ENCODE results near the gene ASB9. TPM values are rescaled to one million over a fixed set of nuclear protein-coding genes. Genes with fewer than 3 reads are reported as not detected.

The ASB9 gene
- total RNA-seq, 1 experiment from 2014 or later = 5.7 TPM

DNA sequence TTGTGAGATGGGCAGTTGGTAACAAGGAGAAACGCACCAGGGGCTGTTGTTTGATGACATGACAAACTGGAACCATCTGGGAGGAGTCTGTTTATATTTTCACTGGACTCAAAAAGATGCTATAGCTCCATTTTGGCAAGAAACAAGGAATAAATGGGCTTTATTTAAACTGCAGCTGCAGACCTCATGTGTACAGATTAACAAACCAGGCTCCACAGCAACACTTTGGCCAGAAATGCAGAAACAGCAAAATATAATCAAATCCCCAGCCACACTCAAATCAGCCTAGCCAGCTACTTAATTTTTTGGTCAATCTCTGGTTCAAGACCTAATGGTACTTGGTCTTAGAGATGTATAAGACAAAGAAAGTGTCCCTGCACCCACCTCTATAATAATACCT lies 52.7 kb downstream of the ASB9 start:
- ChIA-PET CTCF (no interaction called here), POLR2A (ENCODE audit: unreplicated experiment) (interaction anchor here (0.7 kb wide), 1 partner anchor 435 kb away, joined by 3 read pairs; no protein-coding TSS in a partner anchor)
- BruUV-seq (replicated peaks) = no TSS peak

DNA sequence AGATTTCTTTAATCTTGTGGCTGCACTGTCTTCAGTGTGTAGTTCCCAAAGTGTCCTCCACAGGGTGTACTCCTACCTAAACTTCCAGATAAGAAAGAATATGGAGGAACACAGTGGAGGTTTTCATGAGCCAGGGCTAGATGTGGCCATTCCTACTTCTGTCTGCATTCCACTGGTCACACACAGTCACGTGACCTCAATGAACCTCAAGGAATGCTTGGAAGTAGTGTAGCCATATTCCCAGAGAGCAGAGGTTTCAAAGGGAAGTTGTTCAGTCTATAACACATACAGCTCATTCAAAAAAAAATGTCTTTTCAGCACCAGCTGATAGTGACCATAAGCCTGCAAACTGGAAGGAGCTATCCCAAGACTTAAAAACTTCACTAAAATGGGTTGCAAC lies 53.6 kb downstream of the ASB9 start:
- no peak overlapping the region for H3K4me3 ChIP-seq
- H3K36me3 ChIP-seq (ENCODE audit: low read depth) = no peaks in the 10 kb centered on the region
- no peak for DNase-seq
- no peaks in the 10 kb centered on the region for H4K20me1 ChIP-seq (ENCODE audit: insufficient read depth)
- no peaks in the 10 kb centered on the region for H3K9me2 ChIP-seq (ENCODE audit: insufficient read depth)
- BruUV-seq (replicated peaks) = no TSS peak
- POLR2A ChIA-PET (ENCODE audit: unreplicated experiment) = no interaction called here
- intact Hi-C loops (cut with micrococcal nuclease; ENCODE audit: unreplicated experiment) = no loop called here
- no peak overlapping the region for H2AFZ ChIP-seq
- no peaks in the 10 kb centered on the region for H3F3A ChIP-seq (ENCODE audit: insufficient read depth, low read depth)
- H3K27me3 ChIP-seq (ENCODE audit: insufficient read depth, low read depth) = no peaks in the 10 kb centered on the region
- H3K4me1 ChIP-seq (replicated peaks; ENCODE audit: insufficient read depth) = no peaks in the 10 kb centered on the region
- H3K9me3 ChIP-seq (ENCODE audit: insufficient read depth, low read depth) = no peaks in the 10 kb centered on the region
- CTCF ChIA-PET = no interaction called here
- H3K4me2 ChIP-seq = no peak overlapping the region
- H3K27ac ChIP-seq = no peak overlapping the region
- TF ChIP-seq EZH2 (IDR thresholded peaks at IDR 0.05; ENCODE audit: low read depth) = no peak
- TF ChIP-seq, protein P1, sequence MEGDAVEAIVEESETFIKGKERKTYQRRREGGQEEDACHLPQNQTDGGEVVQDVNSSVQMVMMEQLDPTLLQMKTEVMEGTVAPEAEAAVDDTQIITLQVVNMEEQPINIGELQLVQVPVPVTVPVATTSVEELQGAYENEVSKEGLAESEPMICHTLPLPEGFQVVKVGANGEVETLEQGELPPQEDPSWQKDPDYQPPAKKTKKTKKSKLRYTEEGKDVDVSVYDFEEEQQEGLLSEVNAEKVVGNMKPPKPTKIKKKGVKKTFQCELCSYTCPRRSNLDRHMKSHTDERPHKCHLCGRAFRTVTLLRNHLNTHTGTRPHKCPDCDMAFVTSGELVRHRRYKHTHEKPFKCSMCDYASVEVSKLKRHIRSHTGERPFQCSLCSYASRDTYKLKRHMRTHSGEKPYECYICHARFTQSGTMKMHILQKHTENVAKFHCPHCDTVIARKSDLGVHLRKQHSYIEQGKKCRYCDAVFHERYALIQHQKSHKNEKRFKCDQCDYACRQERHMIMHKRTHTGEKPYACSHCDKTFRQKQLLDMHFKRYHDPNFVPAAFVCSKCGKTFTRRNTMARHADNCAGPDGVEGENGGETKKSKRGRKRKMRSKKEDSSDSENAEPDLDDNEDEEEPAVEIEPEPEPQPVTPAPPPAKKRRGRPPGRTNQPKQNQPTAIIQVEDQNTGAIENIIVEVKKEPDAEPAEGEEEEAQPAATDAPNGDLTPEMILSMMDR (conservative IDR thresholded peaks at IDR 0.05) = no peak
- H3K79me2 ChIP-seq (ENCODE audit: low read depth) = no peaks in the 10 kb centered on the region

More for the DNA sequence above, 52.7 kb downstream of the ASB9 start:
- Histone ChIP-seq H2AFZ (no peak overlapping the region), H3K27ac (no peak overlapping the region), H3F3A (ENCODE audit: insufficient read depth, low read depth) (no peaks in the 10 kb centered on the region), H4K20me1 (ENCODE audit: insufficient read depth) (no peaks in the 10 kb centered on the region), H3K9me3 (ENCODE audit: insufficient read depth, low read depth) (no peaks in the 10 kb centered on the region), H3K79me2 (ENCODE audit: low read depth) (no peaks in the 10 kb centered on the region), H3K9me2 (ENCODE audit: insufficient read depth) (no peaks in the 10 kb centered on the region), H3K4me3 (no peak overlapping the region), H3K4me2 (no peak overlapping the region), H3K36me3 (ENCODE audit: low read depth) (no peaks in the 10 kb centered on the region), H3K27me3 (ENCODE audit: insufficient read depth, low read depth) (no peaks in the 10 kb centered on the region), H3K4me1 (replicated peaks; ENCODE audit: insufficient read depth) (no peaks in the 10 kb centered on the region)
- intact Hi-C loops (cut with micrococcal nuclease; ENCODE audit: unreplicated experiment) = no loop called here
- TF ChIP-seq EZH2 (IDR thresholded peaks at IDR 0.05; ENCODE audit: low read depth) = no peak
- TF ChIP-seq, protein P1 (conservative IDR thresholded peaks at IDR 0.05) = no peak
- DNase-seq = no peak

DNA sequence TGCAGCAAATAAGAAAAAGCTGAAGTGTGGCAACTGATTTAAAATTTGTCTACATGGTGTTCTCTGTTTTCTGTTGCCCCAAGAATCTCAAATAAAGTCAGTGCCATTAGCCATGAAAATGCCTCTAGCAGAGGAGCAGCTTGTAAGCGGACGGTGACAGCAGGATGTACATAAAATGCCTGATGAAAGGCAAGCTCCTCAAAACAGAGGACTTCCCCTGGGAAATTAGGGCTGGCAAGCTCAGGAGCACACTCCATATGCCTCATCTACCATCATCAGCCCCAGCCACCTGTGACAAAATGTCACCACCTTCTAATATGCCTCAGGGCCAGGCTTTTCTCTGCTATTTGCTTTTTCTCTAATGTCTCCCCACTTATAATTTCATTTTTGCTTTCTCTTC lies 54.5 kb downstream of the ASB9 start:
- TF ChIP-seq, protein P1 (conservative IDR thresholded peaks at IDR 0.05) = no peak
- TF ChIP-seq EZH2 (IDR thresholded peaks at IDR 0.05; ENCODE audit: low read depth) = no peak
- no peak overlapping the region for H2AFZ ChIP-seq
- H4K20me1 ChIP-seq (ENCODE audit: insufficient read depth) = no peaks in the 10 kb centered on the region
- H3K27me3 ChIP-seq (ENCODE audit: insufficient read depth, low read depth) = no peaks in the 10 kb centered on the region
- no TSS peak for BruUV-seq (replicated peaks)
- H3K36me3 ChIP-seq (ENCODE audit: low read depth) = no peaks in the 10 kb centered on the region
- no peaks in the 10 kb centered on the region for H3K4me1 ChIP-seq (replicated peaks; ENCODE audit: insufficient read depth)
- no peak overlapping the region for H3K4me2 ChIP-seq
- H3K79me2 ChIP-seq (ENCODE audit: low read depth) = no peaks in the 10 kb centered on the region
- no peak overlapping the region for H3K27ac ChIP-seq
- DNase-seq = no peak
- H3K4me3 ChIP-seq = no peak overlapping the region
- CTCF ChIA-PET = no interaction called here
- no peaks in the 10 kb centered on the region for H3K9me2 ChIP-seq (ENCODE audit: insufficient read depth)
- H3F3A ChIP-seq (ENCODE audit: insufficient read depth, low read depth) = no peaks in the 10 kb centered on the region
- H3K9me3 ChIP-seq (ENCODE audit: insufficient read depth, low read depth) = no peaks in the 10 kb centered on the region
- intact Hi-C loops (cut with micrococcal nuclease; ENCODE audit: unreplicated experiment) = no loop called here
- POLR2A ChIA-PET (ENCODE audit: unreplicated experiment) = no interaction called here

Data from PC-9 (cell line).